ENCODE measurements around the gene COL18A1. TPM values are rescaled to one million over a fixed set of nuclear protein-coding genes. Genes with fewer than 3 reads are reported as not detected.

COL18A1 gene
- total and polyA plus RNA-seq, 4 donors = 44.9 to 308 (median 232) TPM

DNA sequence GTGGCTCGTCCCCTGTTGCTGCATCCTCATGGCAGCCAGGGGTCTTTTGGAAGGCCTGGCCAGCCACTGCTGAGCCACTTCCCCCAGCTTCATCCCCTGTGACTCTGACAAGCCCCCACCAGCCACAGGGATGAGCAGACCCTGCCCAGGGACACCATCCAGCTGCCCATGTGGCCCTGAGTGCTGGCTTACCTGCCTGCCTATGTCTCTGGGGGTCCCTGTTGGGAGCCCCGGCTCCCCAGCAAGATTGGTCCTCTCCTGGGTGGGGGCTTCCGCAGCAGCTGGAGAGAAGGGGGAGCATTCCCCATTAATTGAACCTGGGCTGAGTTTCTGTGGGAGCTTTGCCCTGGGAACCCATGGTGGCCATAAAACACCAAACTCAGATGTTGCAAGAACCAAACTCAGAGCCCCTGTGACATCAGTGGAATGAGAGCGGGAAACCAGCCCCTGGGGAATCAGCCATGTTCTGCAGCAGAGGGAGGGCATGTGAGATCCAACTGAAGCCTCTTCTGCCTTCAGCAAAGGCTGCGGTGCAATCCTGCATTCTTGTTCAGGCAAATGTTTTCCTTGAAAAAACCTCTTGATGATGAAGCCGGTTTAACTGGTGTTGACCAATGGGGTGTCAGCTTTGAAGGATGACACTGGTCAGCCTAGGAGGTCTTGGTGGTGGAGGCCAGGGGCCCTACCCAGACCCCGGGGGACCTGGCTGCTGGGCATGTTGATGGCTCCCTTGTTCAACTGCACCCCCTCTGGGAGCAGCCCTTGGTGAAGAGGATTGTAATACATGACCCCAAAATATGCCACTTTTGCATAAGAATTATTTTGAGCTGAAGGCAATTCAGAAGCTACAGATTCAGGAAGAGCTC lies 28.3 kb upstream of the COL18A1 start:
- Histone ChIP-seq H3K4me1 (ENCODE audit: control insufficient read depth in 4 of 4, insufficient read depth in 4 of 4, low read length in 3 of 4) (no peaks in the 10 kb centered on the region), H3K36me3 (ENCODE audit: control insufficient read depth in 4 of 4, insufficient read depth in 3 of 4, low read depth in 1 of 4, low read length in 3 of 4) (no peaks in the 10 kb centered on the region), H3K27me3 (ENCODE audit: control insufficient read depth in 4 of 4, insufficient read depth in 4 of 4, low read length in 3 of 4) (no peaks in the 10 kb centered on the region), H3K4me3 (ENCODE audit: low read depth in 1 of 3, low read length in 3 of 3) (no peak overlapping the region), H3K9ac (ENCODE audit: low read depth in 1 of 2, low read length in 2 of 2) (no peak overlapping the region), H3K27ac (ENCODE audit: low read depth in 1 of 2, low read length in 2 of 2) (no peak overlapping the region), H3K9me3 (ENCODE audit: control insufficient read depth in 4 of 4, low read length in 3 of 4) (no peaks in the 10 kb centered on the region)
- WGBS = 93% methylated on average over 7 of the region's 7 CpGs
- no peak for TF ChIP-seq RXRA (IDR thresholded peaks at IDR 0.05)
- TF ChIP-seq FOXA2 (IDR thresholded peaks at IDR 0.05) = no peak
- TF ChIP-seq, protein P1, sequence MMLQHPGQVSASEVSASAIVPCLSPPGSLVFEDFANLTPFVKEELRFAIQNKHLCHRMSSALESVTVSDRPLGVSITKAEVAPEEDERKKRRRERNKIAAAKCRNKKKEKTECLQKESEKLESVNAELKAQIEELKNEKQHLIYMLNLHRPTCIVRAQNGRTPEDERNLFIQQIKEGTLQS (IDR thresholded peaks at IDR 0.05) = no peak
- no peak for TF ChIP-seq FOXA1 (IDR thresholded peaks at IDR 0.05)
- TF ChIP-seq JUND (IDR thresholded peaks at IDR 0.05) = no peak
- no peak for TF ChIP-seq HNF4A (conservative IDR thresholded peaks at IDR 0.05)
- no peak for TF ChIP-seq EGR1 (IDR thresholded peaks at IDR 0.05; ENCODE audit: low read depth in 2 of 2)
- TF ChIP-seq, protein P2, sequence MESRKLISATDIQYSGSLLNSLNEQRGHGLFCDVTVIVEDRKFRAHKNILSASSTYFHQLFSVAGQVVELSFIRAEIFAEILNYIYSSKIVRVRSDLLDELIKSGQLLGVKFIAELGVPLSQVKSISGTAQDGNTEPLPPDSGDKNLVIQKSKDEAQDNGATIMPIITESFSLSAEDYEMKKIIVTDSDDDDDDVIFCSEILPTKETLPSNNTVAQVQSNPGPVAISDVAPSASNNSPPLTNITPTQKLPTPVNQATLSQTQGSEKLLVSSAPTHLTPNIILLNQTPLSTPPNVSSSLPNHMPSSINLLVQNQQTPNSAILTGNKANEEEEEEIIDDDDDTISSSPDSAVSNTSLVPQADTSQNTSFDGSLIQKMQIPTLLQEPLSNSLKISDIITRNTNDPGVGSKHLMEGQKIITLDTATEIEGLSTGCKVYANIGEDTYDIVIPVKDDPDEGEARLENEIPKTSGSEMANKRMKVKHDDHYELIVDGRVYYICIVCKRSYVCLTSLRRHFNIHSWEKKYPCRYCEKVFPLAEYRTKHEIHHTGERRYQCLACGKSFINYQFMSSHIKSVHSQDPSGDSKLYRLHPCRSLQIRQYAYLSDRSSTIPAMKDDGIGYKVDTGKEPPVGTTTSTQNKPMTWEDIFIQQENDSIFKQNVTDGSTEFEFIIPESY (IDR thresholded peaks at IDR 0.05) = no peak
- TF ChIP-seq, protein P3, sequence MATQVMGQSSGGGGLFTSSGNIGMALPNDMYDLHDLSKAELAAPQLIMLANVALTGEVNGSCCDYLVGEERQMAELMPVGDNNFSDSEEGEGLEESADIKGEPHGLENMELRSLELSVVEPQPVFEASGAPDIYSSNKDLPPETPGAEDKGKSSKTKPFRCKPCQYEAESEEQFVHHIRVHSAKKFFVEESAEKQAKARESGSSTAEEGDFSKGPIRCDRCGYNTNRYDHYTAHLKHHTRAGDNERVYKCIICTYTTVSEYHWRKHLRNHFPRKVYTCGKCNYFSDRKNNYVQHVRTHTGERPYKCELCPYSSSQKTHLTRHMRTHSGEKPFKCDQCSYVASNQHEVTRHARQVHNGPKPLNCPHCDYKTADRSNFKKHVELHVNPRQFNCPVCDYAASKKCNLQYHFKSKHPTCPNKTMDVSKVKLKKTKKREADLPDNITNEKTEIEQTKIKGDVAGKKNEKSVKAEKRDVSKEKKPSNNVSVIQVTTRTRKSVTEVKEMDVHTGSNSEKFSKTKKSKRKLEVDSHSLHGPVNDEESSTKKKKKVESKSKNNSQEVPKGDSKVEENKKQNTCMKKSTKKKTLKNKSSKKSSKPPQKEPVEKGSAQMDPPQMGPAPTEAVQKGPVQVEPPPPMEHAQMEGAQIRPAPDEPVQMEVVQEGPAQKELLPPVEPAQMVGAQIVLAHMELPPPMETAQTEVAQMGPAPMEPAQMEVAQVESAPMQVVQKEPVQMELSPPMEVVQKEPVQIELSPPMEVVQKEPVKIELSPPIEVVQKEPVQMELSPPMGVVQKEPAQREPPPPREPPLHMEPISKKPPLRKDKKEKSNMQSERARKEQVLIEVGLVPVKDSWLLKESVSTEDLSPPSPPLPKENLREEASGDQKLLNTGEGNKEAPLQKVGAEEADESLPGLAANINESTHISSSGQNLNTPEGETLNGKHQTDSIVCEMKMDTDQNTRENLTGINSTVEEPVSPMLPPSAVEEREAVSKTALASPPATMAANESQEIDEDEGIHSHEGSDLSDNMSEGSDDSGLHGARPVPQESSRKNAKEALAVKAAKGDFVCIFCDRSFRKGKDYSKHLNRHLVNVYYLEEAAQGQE (IDR thresholded peaks at IDR 0.05) = no peak
- TF ChIP-seq GABPA (IDR thresholded peaks at IDR 0.05 in 1 of 2, conservative IDR thresholded peaks at IDR 0.05 in 1 of 2) = no peak
- no peak for TF ChIP-seq SP1 (IDR thresholded peaks at IDR 0.05)
- no peak for DNase-seq (ENCODE audit: low spot score)

DNA sequence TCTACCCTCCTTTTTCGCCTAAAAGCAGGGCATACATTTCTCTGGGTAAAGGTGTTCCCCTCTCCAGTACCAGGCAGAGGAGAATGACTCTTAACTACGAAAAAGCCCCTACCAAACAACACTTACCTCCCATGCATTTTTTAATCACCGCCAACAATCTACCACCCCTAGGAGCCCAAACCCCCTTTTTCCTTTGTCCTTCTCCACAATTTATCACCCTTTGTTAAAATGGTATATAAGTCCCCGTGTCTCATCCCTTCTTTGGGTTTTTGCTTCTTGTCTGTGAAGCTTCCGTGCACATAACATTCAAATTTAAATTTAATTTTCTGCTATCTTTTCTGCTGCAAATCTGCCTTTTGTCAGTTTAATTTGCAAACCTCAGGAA lies 27.6 kb upstream of the COL18A1 start:
- H3K9me3 ChIP-seq (ENCODE audit: control insufficient read depth in 4 of 4, low read length in 3 of 4) = no peaks in the 10 kb centered on the region
- no peaks in the 10 kb centered on the region for H3K36me3 ChIP-seq (ENCODE audit: control insufficient read depth in 4 of 4, insufficient read depth in 3 of 4, low read depth in 1 of 4, low read length in 3 of 4)
- H3K4me3 ChIP-seq (ENCODE audit: low read depth in 1 of 3, low read length in 3 of 3) = no peak overlapping the region
- 91% methylated on average over 5 of the region's 5 CpGs for WGBS
- no peaks in the 10 kb centered on the region for H3K27me3 ChIP-seq (ENCODE audit: control insufficient read depth in 4 of 4, insufficient read depth in 4 of 4, low read length in 3 of 4)
- H3K27ac ChIP-seq (ENCODE audit: low read depth in 1 of 2, low read length in 2 of 2) = no peak overlapping the region
- DNase-seq (ENCODE audit: low spot score) = no peak
- no peaks in the 10 kb centered on the region for H3K4me1 ChIP-seq (ENCODE audit: control insufficient read depth in 4 of 4, insufficient read depth in 4 of 4, low read length in 3 of 4)
- H3K9ac ChIP-seq (ENCODE audit: low read depth in 1 of 2, low read length in 2 of 2) = no peak overlapping the region
- TF ChIP-seq FOXA1 (IDR thresholded peaks at IDR 0.05) (no peak), GABPA (IDR thresholded peaks at IDR 0.05 in 1 of 2, conservative IDR thresholded peaks at IDR 0.05 in 1 of 2) (no peak), FOXA2 (IDR thresholded peaks at IDR 0.05) (no peak), RAD21 (IDR thresholded peaks at IDR 0.05) (no peak), TAF1 (conservative IDR thresholded peaks at IDR 0.05) (no peak), NR2F2 (IDR thresholded peaks at IDR 0.05) (no peak), RXRA (IDR thresholded peaks at IDR 0.05) (no peak)
- TF ChIP-seq, protein P4, sequence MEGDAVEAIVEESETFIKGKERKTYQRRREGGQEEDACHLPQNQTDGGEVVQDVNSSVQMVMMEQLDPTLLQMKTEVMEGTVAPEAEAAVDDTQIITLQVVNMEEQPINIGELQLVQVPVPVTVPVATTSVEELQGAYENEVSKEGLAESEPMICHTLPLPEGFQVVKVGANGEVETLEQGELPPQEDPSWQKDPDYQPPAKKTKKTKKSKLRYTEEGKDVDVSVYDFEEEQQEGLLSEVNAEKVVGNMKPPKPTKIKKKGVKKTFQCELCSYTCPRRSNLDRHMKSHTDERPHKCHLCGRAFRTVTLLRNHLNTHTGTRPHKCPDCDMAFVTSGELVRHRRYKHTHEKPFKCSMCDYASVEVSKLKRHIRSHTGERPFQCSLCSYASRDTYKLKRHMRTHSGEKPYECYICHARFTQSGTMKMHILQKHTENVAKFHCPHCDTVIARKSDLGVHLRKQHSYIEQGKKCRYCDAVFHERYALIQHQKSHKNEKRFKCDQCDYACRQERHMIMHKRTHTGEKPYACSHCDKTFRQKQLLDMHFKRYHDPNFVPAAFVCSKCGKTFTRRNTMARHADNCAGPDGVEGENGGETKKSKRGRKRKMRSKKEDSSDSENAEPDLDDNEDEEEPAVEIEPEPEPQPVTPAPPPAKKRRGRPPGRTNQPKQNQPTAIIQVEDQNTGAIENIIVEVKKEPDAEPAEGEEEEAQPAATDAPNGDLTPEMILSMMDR (IDR thresholded peaks at IDR 0.05; ENCODE audit: low read depth, low read length, missing input control) = no peak
- TF ChIP-seq, protein P5, sequence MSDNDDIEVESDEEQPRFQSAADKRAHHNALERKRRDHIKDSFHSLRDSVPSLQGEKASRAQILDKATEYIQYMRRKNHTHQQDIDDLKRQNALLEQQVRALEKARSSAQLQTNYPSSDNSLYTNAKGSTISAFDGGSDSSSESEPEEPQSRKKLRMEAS (IDR thresholded peaks at IDR 0.05) = no peak
- TF ChIP-seq, protein P3 (IDR thresholded peaks at IDR 0.05) = no peak
- TF ChIP-seq, protein P2 (IDR thresholded peaks at IDR 0.05) = no peak
- TF ChIP-seq, protein P1 (IDR thresholded peaks at IDR 0.05) = no peak

Measured in liver (tissue), 9 donors.